ENCODE results near the gene CTNND2.

DNA sequence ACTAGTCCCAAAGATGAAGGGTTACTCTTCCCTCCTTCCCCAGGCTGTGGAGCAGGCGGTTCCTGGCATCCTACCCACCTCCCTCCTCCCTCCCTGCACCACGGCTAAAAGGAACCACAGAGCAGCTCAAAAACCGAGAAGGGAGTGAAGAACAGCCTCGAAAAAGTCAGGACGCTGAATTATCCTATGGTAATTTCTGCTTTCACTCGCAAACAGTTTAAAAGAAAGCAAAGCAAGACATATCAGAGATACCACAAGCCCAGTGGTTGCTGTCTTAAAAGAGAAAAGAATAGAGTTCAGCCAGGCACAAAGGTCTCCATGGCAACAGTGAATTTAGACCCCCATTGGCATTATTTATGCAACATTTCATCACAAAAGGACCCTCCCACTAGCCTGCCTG, 315.4 kb downstream of the CTNND2 start:
- TF ChIP-seq, protein P1, sequence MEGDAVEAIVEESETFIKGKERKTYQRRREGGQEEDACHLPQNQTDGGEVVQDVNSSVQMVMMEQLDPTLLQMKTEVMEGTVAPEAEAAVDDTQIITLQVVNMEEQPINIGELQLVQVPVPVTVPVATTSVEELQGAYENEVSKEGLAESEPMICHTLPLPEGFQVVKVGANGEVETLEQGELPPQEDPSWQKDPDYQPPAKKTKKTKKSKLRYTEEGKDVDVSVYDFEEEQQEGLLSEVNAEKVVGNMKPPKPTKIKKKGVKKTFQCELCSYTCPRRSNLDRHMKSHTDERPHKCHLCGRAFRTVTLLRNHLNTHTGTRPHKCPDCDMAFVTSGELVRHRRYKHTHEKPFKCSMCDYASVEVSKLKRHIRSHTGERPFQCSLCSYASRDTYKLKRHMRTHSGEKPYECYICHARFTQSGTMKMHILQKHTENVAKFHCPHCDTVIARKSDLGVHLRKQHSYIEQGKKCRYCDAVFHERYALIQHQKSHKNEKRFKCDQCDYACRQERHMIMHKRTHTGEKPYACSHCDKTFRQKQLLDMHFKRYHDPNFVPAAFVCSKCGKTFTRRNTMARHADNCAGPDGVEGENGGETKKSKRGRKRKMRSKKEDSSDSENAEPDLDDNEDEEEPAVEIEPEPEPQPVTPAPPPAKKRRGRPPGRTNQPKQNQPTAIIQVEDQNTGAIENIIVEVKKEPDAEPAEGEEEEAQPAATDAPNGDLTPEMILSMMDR (IDR thresholded peaks at IDR 0.05), result no peak
- TF ChIP-seq NRF1 (IDR thresholded peaks at IDR 0.05; ENCODE audit: low read depth, low read length), result no peak

Data from SK-N-SH (cell line).